ENCODE measurements around the gene OSBP2.

The OSBP2 gene

GRCh38 chr22:30813936-30814335, 119.3 kb downstream of the OSBP2 start:
- Histone ChIP-seq H3K36me3 (ENCODE audit: control insufficient read depth in 5 of 5, insufficient read depth in 5 of 5, low read length in 5 of 5) (no peaks in the 10 kb centered on the region), H3K27me3 (ENCODE audit: control insufficient read depth in 5 of 5, insufficient read depth in 4 of 5, low read length in 5 of 5) (peaks cover 0 to 1% (median 0%) of the 10 kb centered on the region in 5 donors), H3K9ac (ENCODE audit: low read length in 5 of 5) (no peak overlapping the region), H3K4me3 (ENCODE audit: low read depth in 1 of 5, low read length in 5 of 5) (no peak overlapping the region), H3K27ac (ENCODE audit: low read depth, low read length) (no peak overlapping the region), H3K4me1 (ENCODE audit: control insufficient read depth in 5 of 5, insufficient read depth in 5 of 5, low read length in 5 of 5) (no peaks in the 10 kb centered on the region), H3K9me3 (ENCODE audit: control insufficient read depth in 5 of 5, low read length in 5 of 5) (no peaks in the 10 kb centered on the region)

- Histone ChIP-seq H3K4me3 (ENCODE audit: low read depth in 1 of 5, low read length in 5 of 5) (no peak overlapping the region), H3K27ac (ENCODE audit: low read depth, low read length) (no peak overlapping the region), H3K9ac (ENCODE audit: low read length in 5 of 5) (no peak overlapping the region)
These were observed 121.7 kb downstream of the OSBP2 start for GRCh38 chr22:30816413-30816812.

GRCh38 chr22:30821381-30821780, 126.7 kb downstream of the OSBP2 start:
- no peak overlapping the region for H3K27ac ChIP-seq (ENCODE audit: low read depth, low read length)
- H3K4me1 ChIP-seq (ENCODE audit: control insufficient read depth in 5 of 5, insufficient read depth in 5 of 5, low read length in 5 of 5) = peaks cover 0 to 13% (median 11%) of the 10 kb centered on the region in 5 donors
- no peaks in the 10 kb centered on the region for H3K9me3 ChIP-seq (ENCODE audit: control insufficient read depth in 5 of 5, low read length in 5 of 5)
- no peaks in the 10 kb centered on the region for H3K36me3 ChIP-seq (ENCODE audit: control insufficient read depth in 5 of 5, insufficient read depth in 5 of 5, low read length in 5 of 5)
- no peak overlapping the region for H3K4me3 ChIP-seq (ENCODE audit: low read depth in 1 of 5, low read length in 5 of 5)
- no peak overlapping the region for H3K9ac ChIP-seq (ENCODE audit: low read length in 5 of 5)
- peaks cover 25 to 45% (median 38%) of the 10 kb centered on the region in 5 donors for H3K27me3 ChIP-seq (ENCODE audit: control insufficient read depth in 5 of 5, insufficient read depth in 4 of 5, low read length in 5 of 5)

More at GRCh38 chr22:30816413-30816812, 121.7 kb downstream of the OSBP2 start:
- Histone ChIP-seq H3K36me3 (ENCODE audit: control insufficient read depth in 5 of 5, insufficient read depth in 5 of 5, low read length in 5 of 5) (no peaks in the 10 kb centered on the region), H3K4me1 (ENCODE audit: control insufficient read depth in 5 of 5, insufficient read depth in 5 of 5, low read length in 5 of 5) (no peaks in the 10 kb centered on the region), H3K9me3 (ENCODE audit: control insufficient read depth in 5 of 5, low read length in 5 of 5) (no peaks in the 10 kb centered on the region), H3K27me3 (ENCODE audit: control insufficient read depth in 5 of 5, insufficient read depth in 4 of 5, low read length in 5 of 5) (peaks cover 3 to 10% (median 5%) of the 10 kb centered on the region in 5 donors)

- Histone ChIP-seq H3K27ac (ENCODE audit: low read depth, low read length) (no peak overlapping the region), H3K9ac (ENCODE audit: low read length in 5 of 5) (no peak overlapping the region), H3K9me3 (ENCODE audit: control insufficient read depth in 5 of 5, low read length in 5 of 5) (no peaks in the 10 kb centered on the region), H3K4me3 (ENCODE audit: low read depth in 1 of 5, low read length in 5 of 5) (peak overlapping the region in 3 of 5 donors; percentile 41 to 54 (median 44)), H3K27me3 (ENCODE audit: control insufficient read depth in 5 of 5, insufficient read depth in 4 of 5, low read length in 5 of 5) (peaks cover 25 to 45% (median 38%) of the 10 kb centered on the region in 5 donors), H3K4me1 (ENCODE audit: control insufficient read depth in 5 of 5, insufficient read depth in 5 of 5, low read length in 5 of 5) (peaks cover 0 to 13% (median 11%) of the 10 kb centered on the region in 5 donors), H3K36me3 (ENCODE audit: control insufficient read depth in 5 of 5, insufficient read depth in 5 of 5, low read length in 5 of 5) (no peaks in the 10 kb centered on the region)
These were observed 127.2 kb downstream of the OSBP2 start for GRCh38 chr22:30821863-30822215.

GRCh38 chr22:30822216-30823014, 127.7 kb downstream of the OSBP2 start:
- Histone ChIP-seq H3K9ac (ENCODE audit: low read length in 5 of 5) (no peak overlapping the region), H3K27ac (ENCODE audit: low read depth, low read length) (no peak overlapping the region)

GRCh38 chr22:30823015-30823370, 128.3 kb downstream of the OSBP2 start:
- no peak overlapping the region for H3K9ac ChIP-seq (ENCODE audit: low read length in 5 of 5)
- peaks cover 0 to 13% (median 11%) of the 10 kb centered on the region in 5 donors for H3K4me1 ChIP-seq (ENCODE audit: control insufficient read depth in 5 of 5, insufficient read depth in 5 of 5, low read length in 5 of 5)
- H3K27me3 ChIP-seq (ENCODE audit: control insufficient read depth in 5 of 5, insufficient read depth in 4 of 5, low read length in 5 of 5) = peaks cover 25 to 45% (median 38%) of the 10 kb centered on the region in 5 donors
- no peaks in the 10 kb centered on the region for H3K36me3 ChIP-seq (ENCODE audit: control insufficient read depth in 5 of 5, insufficient read depth in 5 of 5, low read length in 5 of 5)
- H3K4me3 ChIP-seq (ENCODE audit: low read depth in 1 of 5, low read length in 5 of 5) = peak overlapping the region in 2 of 5 donors; percentile 44 to 54
- no peaks in the 10 kb centered on the region for H3K9me3 ChIP-seq (ENCODE audit: control insufficient read depth in 5 of 5, low read length in 5 of 5)
- H3K27ac ChIP-seq (ENCODE audit: low read depth, low read length) = no peak overlapping the region

More at GRCh38 chr22:30822216-30823014, 127.7 kb downstream of the OSBP2 start:
- Histone ChIP-seq H3K4me1 (ENCODE audit: control insufficient read depth in 5 of 5, insufficient read depth in 5 of 5, low read length in 5 of 5) (peaks cover 0 to 13% (median 11%) of the 10 kb centered on the region in 5 donors), H3K9me3 (ENCODE audit: control insufficient read depth in 5 of 5, low read length in 5 of 5) (no peaks in the 10 kb centered on the region), H3K27me3 (ENCODE audit: control insufficient read depth in 5 of 5, insufficient read depth in 4 of 5, low read length in 5 of 5) (peaks cover 25 to 45% (median 38%) of the 10 kb centered on the region in 5 donors), H3K4me3 (ENCODE audit: low read depth in 1 of 5, low read length in 5 of 5) (peak overlapping the region in 4 of 5 donors; percentile 41 to 54 (median 43)), H3K36me3 (ENCODE audit: control insufficient read depth in 5 of 5, insufficient read depth in 5 of 5, low read length in 5 of 5) (no peaks in the 10 kb centered on the region)

- no peak overlapping the region for H3K4me3 ChIP-seq (ENCODE audit: low read depth in 1 of 5, low read length in 5 of 5)
- H3K9ac ChIP-seq (ENCODE audit: low read length in 5 of 5) = no peak overlapping the region
- no peaks in the 10 kb centered on the region for H3K36me3 ChIP-seq (ENCODE audit: control insufficient read depth in 5 of 5, insufficient read depth in 5 of 5, low read length in 5 of 5)
- peaks cover 29 to 53% (median 43%) of the 10 kb centered on the region in 5 donors for H3K27me3 ChIP-seq (ENCODE audit: control insufficient read depth in 5 of 5, insufficient read depth in 4 of 5, low read length in 5 of 5)
- no peak overlapping the region for H3K27ac ChIP-seq (ENCODE audit: low read depth, low read length)
- H3K9me3 ChIP-seq (ENCODE audit: control insufficient read depth in 5 of 5, low read length in 5 of 5) = no peaks in the 10 kb centered on the region
- H3K4me1 ChIP-seq (ENCODE audit: control insufficient read depth in 5 of 5, insufficient read depth in 5 of 5, low read length in 5 of 5) = peaks cover 0 to 13% (median 11%) of the 10 kb centered on the region in 5 donors
These were observed 129.4 kb downstream of the OSBP2 start for GRCh38 chr22:30824096-30824495.

- Histone ChIP-seq H3K4me3 (ENCODE audit: low read depth in 1 of 5, low read length in 5 of 5) (no peak overlapping the region), H3K4me1 (ENCODE audit: control insufficient read depth in 5 of 5, insufficient read depth in 5 of 5, low read length in 5 of 5) (peaks cover 0 to 13% (median 12%) of the 10 kb centered on the region in 5 donors), H3K27me3 (ENCODE audit: control insufficient read depth in 5 of 5, insufficient read depth in 4 of 5, low read length in 5 of 5) (peaks cover 29 to 53% (median 43%) of the 10 kb centered on the region in 5 donors), H3K9ac (ENCODE audit: low read length in 5 of 5) (no peak overlapping the region), H3K9me3 (ENCODE audit: control insufficient read depth in 5 of 5, low read length in 5 of 5) (no peaks in the 10 kb centered on the region), H3K36me3 (ENCODE audit: control insufficient read depth in 5 of 5, insufficient read depth in 5 of 5, low read length in 5 of 5) (no peaks in the 10 kb centered on the region), H3K27ac (ENCODE audit: low read depth, low read length) (no peak overlapping the region)
These were observed 130.0 kb downstream of the OSBP2 start for GRCh38 chr22:30824711-30825110.

- H3K9ac ChIP-seq (ENCODE audit: low read length in 5 of 5) = no peak overlapping the region
- peaks cover 0 to under 1% (median 0%) of the 10 kb centered on the region in 5 donors for H3K9me3 ChIP-seq (ENCODE audit: control insufficient read depth in 5 of 5, low read length in 5 of 5)
- no peak overlapping the region for H3K4me3 ChIP-seq (ENCODE audit: low read depth in 1 of 5, low read length in 5 of 5)
- H3K4me1 ChIP-seq (ENCODE audit: control insufficient read depth in 5 of 5, insufficient read depth in 5 of 5, low read length in 5 of 5) = peaks cover 3 to 24% (median 13%) of the 10 kb centered on the region in 5 donors
- H3K27me3 ChIP-seq (ENCODE audit: control insufficient read depth in 5 of 5, insufficient read depth in 4 of 5, low read length in 5 of 5) = peaks cover 26 to 48% (median 39%) of the 10 kb centered on the region in 5 donors
- H3K27ac ChIP-seq (ENCODE audit: low read depth, low read length) = no peak overlapping the region
- no peaks in the 10 kb centered on the region for H3K36me3 ChIP-seq (ENCODE audit: control insufficient read depth in 5 of 5, insufficient read depth in 5 of 5, low read length in 5 of 5)
These were observed 131.2 kb downstream of the OSBP2 start for GRCh38 chr22:30825711-30826505.
